ENCODE measurements around the gene PRG3.

GRCh38 chr11:57378186-57378585, 2.8 kb downstream of the PRG3 start:
- no peak for TF ChIP-seq CTCF (IDR thresholded peaks at IDR 0.05)
- no peak for TF ChIP-seq EP300 (IDR thresholded peaks at IDR 0.05)
